EH (cell line): Measurements from ENCODE around the gene KCNQ2.
A peak's percentile ranks its signal among the peaks of the same experiment; 100 is the strongest.

Experiments used
- DNase-seq: peaks from one replicate; pipeline ENCODE4 v3.0.0-alpha.2; 2015; ENCODE audit warnings: low read depth

KCNQ2 gene

GRCh38 chr20:63501818-63502670 is 29.6 kb upstream of the KCNQ2 start:
- peak; percentile 33 for DNase-seq

- no peak for DNase-seq
These were observed 28.7 kb upstream of the KCNQ2 start for GRCh38 chr20:63500902-63501817.

- no peak for DNase-seq
These were observed 27.9 kb upstream of the KCNQ2 start for GRCh38 chr20:63500151-63500901.

GRCh38 chr20:63499338-63499969 is 27.0 kb upstream of the KCNQ2 start:
- DNase-seq, result no peak

- no peak for DNase-seq
These were observed 26.5 kb upstream of the KCNQ2 start, which contains the start of gene EEF1A2 for GRCh38 chr20:63498960-63499337. EEF1A2 (minus strand) TSS chr20:63499083; CDS start chr20:63497763, 1,320 bp downstream.

GRCh38 chr20:63497946-63498935 is 25.8 kb upstream of the KCNQ2 start:
- DNase-seq, result peak; percentile 73

GRCh38 chr20:63497138-63497945 is 24.9 kb upstream of the KCNQ2 start:
- DNase-seq, result no peak

DNA sequence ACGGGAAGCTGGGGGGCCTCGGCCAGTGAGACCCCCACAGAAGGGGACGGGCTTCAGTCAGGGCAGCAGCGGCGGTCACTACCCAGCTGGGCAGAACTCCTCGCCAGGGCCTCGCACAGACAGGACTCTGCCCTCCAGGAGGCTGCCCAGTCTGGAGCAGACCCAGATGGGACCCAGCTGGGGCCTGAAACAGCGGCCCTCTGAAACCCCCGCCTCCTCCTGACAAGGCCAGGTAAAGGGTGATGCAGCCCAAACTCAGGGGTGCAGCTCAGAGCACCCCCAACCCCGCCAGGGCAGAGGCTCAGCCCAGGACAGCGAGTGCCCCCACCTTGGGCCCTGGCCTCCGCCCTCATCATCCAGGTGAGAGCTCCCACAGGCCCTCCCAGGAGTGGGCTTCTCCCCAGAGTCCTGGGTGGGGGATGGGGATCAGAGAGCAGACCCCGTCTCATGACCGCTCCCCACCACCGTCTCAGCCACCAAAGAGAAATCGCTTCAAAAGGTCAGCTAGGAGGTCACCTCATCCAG is 24.2 kb upstream of the KCNQ2 start:
- no peak for DNase-seq

GRCh38 chr20:63495741-63496595 is 23.5 kb upstream of the KCNQ2 start:
- DNase-seq, result peak; percentile 59

- DNase-seq, result no peak
These were observed 22.8 kb upstream of the KCNQ2 start for GRCh38 chr20:63495167-63495720.

DNA sequence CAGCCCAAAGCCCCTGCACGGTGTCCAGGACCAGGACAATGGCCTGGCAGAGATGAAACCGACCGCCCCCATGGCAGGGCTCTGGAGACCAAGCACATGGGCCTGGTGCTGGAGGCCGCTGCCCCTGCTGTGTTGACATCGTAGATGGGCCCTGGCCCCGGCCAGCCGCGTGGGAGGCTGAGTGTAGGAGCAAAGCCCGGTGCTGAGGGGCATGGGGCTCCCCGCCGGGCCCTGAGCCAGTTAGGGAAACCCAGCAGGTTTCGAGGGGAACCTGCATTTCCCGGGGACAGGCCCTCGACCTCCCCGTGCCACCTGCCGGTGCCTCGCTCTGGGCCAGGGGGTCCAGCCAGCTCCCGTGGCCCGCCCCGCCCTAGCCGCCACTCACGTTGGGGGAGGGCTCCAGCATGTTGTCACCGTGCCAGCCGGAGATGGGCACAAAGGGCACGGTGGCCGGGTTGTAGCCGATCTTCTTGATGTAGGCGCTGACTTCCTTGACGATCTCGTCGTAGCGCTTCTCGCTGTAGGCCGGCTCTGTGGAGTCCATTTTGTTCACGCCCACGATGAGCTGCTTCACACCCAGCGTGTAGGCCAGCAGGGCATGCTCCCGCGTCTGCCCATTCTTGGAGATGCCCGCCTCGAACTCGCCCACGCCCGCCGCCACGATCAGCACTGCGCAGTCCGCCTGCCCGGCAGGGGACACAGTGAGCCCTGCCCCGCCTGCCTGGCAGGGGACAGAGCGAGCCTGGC is 22.1 kb upstream of the KCNQ2 start:
- no peak for DNase-seq

DNA sequence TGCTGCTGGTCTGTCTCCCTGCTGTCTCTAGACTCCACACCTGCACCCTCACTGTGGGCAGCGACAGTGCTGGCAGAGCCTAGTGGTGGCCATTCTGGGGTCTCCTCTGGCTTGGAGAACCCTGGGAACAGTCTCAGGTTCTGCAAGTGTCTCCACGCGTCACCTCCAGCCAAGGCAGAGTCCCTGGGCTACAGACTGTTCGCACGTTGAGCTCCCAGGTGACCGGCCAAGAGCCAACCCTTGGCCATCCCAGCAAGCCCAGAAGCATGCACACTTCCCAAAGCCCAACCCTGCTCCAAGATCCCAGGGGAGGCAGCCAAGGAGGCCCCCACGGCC is 21.6 kb upstream of the KCNQ2 start:
- no peak for DNase-seq

GRCh38 chr20:63493563-63494020 is 21.1 kb upstream of the KCNQ2 start:
- no peak for DNase-seq

GRCh38 chr20:63492982-63493381 is 20.5 kb upstream of the KCNQ2 start:
- DNase-seq, result no peak

GRCh38 chr20:63492518-63492917 is 20.1 kb upstream of the KCNQ2 start:
- no peak for DNase-seq

DNA sequence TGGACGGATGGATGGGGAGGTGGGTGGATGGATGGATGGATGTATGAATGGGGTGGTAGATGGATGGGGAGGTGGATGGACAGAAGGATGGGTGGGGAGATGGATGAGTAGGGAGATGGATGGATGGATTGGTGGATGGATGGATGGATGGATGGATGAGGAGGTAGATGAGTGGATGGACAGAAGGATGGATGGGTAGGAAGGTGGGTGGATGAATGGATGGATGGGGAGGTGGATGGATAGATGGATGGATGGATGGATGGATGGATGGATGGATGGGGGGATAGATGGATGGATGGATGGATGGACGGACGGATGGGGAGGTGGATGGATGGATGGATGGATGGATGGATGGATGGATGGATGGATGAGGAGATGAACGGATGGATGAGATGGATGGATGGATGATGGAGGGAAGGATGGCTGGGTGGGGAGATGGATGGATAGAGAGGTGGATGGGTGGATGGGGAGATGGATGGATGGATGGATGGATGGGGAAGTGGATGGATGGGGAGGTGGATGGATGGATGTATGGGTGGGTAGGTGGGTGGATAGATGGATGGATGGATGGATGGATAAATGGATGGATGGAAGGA is 19.3 kb upstream of the KCNQ2 start:
- DNase-seq, result no peak

DNA sequence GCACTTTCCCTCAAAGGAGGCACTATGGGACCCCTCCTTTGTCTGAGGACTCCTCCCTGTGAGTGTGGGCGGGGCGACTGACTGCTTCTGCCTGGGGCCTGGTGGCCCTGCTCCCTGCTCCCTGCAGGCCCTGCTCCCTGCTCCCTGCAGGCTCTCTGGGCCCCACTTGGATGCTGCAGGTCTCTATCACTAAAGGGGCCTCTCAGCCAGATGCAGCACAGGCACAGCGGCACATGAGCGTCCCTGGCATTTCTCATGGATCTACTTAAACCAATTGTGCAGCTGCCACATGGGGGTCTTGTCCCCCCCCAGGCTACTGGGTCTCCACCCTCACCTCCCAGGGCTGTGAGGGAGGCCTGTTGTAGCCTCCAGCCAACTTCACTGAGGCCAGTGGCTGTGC is 18.6 kb upstream of the KCNQ2 start:
- no peak for DNase-seq
